Endothelial cell of umbilical vein (primary cell): ENCODE measurements around the gene C1orf53.
"Not testable (repeated sequence)": the region's sequence is repeated elsewhere in the genome, so short reads cannot be mapped to it uniquely, and the experiment has no call there.

Experiments
- EZH2 ChIP-seq: IDR thresholded peaks from 2 replicates; pipeline ENCODE4 v1.6.1; 2012; ENCODE audit warnings: borderline replicate concordance, low read depth, mild to moderate bottlenecking, moderate library complexity, low read length, inconsistent platforms; ENCODE audit not compliant: severe bottlenecking
- FOS ChIP-seq: IDR thresholded peaks from 2 replicates; pipeline ENCODE4 v1.6.1; 2011; ENCODE audit warnings: mild to moderate bottlenecking, low read length, moderate library complexity, borderline replicate concordance; ENCODE audit not compliant: insufficient read depth
- JUN ChIP-seq: IDR thresholded peaks from 2 replicates; pipeline ENCODE4 v1.6.1; 2011; ENCODE audit warnings: borderline replicate concordance, low read depth; ENCODE audit not compliant: insufficient read length, insufficient read depth
- MYC ChIP-seq: IDR thresholded peaks from one replicate; pipeline ENCODE4 v1.6.1; 2011; ENCODE audit warnings: mild to moderate bottlenecking, low read depth, low read length
- POLR2A ChIP-seq: IDR thresholded peaks from 2 replicates; pipeline ENCODE4 v1.6.1; 2012; ENCODE audit warnings: low read depth, mild to moderate bottlenecking, control low read depth, low read length
- POLR2AphosphoS5 ChIP-seq: IDR thresholded peaks from 2 replicates; pipeline ENCODE4 v1.6.1; 2012; ENCODE audit warnings: low read depth, mild to moderate bottlenecking, control low read depth, low read length, moderate library complexity; ENCODE audit not compliant: insufficient read depth
- TF ChIP-seq, protein P1 (sequence below), 2 donors: IDR thresholded peaks; 1 replicate in 1 of 2; 2 replicates in 1 of 2; pipeline ENCODE4 v1.5.1; 2011; ENCODE audit warnings: low read length in 2 of 2, mild to moderate bottlenecking in 2 of 2, moderate library complexity in 2 of 2, control low read depth in 1 of 2, inconsistent platforms in 1 of 2, low read depth in 1 of 2; ENCODE audit not compliant: insufficient read depth in 1 of 2; ENCODE audit errors: extremely low read depth in 1 of 2
- TF ChIP-seq, protein P2 (sequence below): IDR thresholded peaks from 2 replicates; pipeline ENCODE4 v1.6.1; 2011; ENCODE audit not compliant: insufficient read depth, insufficient read length

DNA sequence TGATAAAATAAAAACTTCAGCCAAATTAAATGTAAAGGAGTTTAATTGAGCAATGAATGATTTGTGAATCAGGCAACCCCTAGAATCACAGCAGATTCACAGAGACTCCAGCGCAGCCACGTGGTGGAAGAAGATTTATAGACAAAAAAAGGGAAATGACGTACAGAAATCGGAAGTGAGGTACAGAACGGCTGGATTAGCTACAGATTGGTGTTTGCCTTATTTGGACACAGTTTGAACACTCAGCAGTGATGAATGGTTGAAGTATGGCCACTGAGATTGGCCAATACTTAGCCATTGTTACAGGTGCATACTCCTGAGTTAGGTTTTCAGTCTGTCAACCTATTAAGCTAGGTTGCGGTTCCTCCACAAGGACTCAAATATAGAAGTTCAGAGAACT lies 51.0 kb downstream of the C1orf53 start:
- TF ChIP-seq, protein P1, sequence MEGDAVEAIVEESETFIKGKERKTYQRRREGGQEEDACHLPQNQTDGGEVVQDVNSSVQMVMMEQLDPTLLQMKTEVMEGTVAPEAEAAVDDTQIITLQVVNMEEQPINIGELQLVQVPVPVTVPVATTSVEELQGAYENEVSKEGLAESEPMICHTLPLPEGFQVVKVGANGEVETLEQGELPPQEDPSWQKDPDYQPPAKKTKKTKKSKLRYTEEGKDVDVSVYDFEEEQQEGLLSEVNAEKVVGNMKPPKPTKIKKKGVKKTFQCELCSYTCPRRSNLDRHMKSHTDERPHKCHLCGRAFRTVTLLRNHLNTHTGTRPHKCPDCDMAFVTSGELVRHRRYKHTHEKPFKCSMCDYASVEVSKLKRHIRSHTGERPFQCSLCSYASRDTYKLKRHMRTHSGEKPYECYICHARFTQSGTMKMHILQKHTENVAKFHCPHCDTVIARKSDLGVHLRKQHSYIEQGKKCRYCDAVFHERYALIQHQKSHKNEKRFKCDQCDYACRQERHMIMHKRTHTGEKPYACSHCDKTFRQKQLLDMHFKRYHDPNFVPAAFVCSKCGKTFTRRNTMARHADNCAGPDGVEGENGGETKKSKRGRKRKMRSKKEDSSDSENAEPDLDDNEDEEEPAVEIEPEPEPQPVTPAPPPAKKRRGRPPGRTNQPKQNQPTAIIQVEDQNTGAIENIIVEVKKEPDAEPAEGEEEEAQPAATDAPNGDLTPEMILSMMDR (IDR thresholded peaks at IDR 0.05; ENCODE audit: extremely low read depth in 1 of 2, insufficient read depth in 1 of 2, low read depth in 1 of 2, low read length in 2 of 2): not testable (repeated sequence)
- not testable (repeated sequence) for TF ChIP-seq MYC, POLR2A, FOS, EZH2, JUN, POLR2AphosphoS5
- TF ChIP-seq, protein P2, sequence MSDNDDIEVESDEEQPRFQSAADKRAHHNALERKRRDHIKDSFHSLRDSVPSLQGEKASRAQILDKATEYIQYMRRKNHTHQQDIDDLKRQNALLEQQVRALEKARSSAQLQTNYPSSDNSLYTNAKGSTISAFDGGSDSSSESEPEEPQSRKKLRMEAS: not testable (repeated sequence)
